HL-60 (cell line): ENCODE results near the gene LRRC30.

Experiments
- DNase-seq, 2 experiments: peaks; one replicate each; pipeline ENCODE4 v3.0.0-alpha.2; 2010 to 2020; ENCODE audit warnings: low read depth in 1 of 2, low spot score in 1 of 2
- H3K27ac ChIP-seq: fragments of 250-450 bp; sonication (Bioruptor Pico); replicated peaks from 2 replicates; pipeline ENCODE4 v1.5.1; 2020; ENCODE audit warnings: mild to moderate bottlenecking, moderate library complexity
- H3K27me3 ChIP-seq: fragments of 250-450 bp; sonication (Bioruptor Pico); 2 replicates; pipeline ENCODE4 v1.5.1; 2021; ENCODE audit warnings: mild to moderate bottlenecking, moderate library complexity; ENCODE audit not compliant: insufficient read depth, poor library complexity, severe bottlenecking
- H3K4me3 ChIP-seq: replicated peaks from 2 replicates; pipeline ENCODE4 v1.5.1; 2011; ENCODE audit warnings: mild to moderate bottlenecking, control low read depth, low read length; ENCODE audit not compliant: insufficient read depth
- CTCF ChIP-seq: IDR thresholded peaks from one replicate; pipeline ENCODE4 v1.5.1; 2011; ENCODE audit warnings: low read length, control low read depth, inconsistent platforms; ENCODE audit not compliant: insufficient read depth
- GABPA ChIP-seq: IDR thresholded peaks from 2 replicates; pipeline ENCODE4 v1.6.1; 2012; ENCODE audit warnings: low read depth
- POLR2AphosphoS5 ChIP-seq: IDR thresholded peaks from 2 replicates; pipeline ENCODE4 v1.6.1; 2012; ENCODE audit warnings: low read depth
- REST ChIP-seq: IDR thresholded peaks from 2 replicates; pipeline ENCODE4 v1.6.1; 2012; ENCODE audit warnings: low read depth; ENCODE audit not compliant: insufficient replicate concordance
- SPI1 ChIP-seq: IDR thresholded peaks from 2 replicates; pipeline ENCODE4 v1.6.1; 2012; ENCODE audit warnings: low read depth, mild to moderate bottlenecking, borderline replicate concordance

The LRRC30 gene

GRCh38 chr18:7255643-7256042 lies 24.8 kb downstream of the LRRC30 start:
- Histone ChIP-seq H3K27ac (no peak overlapping the region), H3K27me3 (peaks cover 2% of the 10 kb centered on the region), H3K4me3 (no peak overlapping the region)
- no peak for DNase-seq
- TF ChIP-seq SPI1, result no peak
- TF ChIP-seq POLR2AphosphoS5, result no peak
- no peak for TF ChIP-seq GABPA
- no peak for TF ChIP-seq CTCF
- no peak for TF ChIP-seq REST

- DNase-seq, result no peak
- Histone ChIP-seq H3K27ac (no peak overlapping the region), H3K27me3 (peaks cover 2% of the 10 kb centered on the region), H3K4me3 (no peak overlapping the region)
- TF ChIP-seq SPI1 (no peak), GABPA (no peak), CTCF (no peak), REST (no peak)
Measured at GRCh38 chr18:7256618-7257425, 25.9 kb downstream of the LRRC30 start.

- H3K27ac ChIP-seq, result no peak overlapping the region
- no peak for DNase-seq
- TF ChIP-seq REST, result no peak
- no peak for TF ChIP-seq CTCF
- no peak for TF ChIP-seq SPI1
- no peak for TF ChIP-seq POLR2AphosphoS5
- no peak for TF ChIP-seq GABPA
- H3K4me3 ChIP-seq, result no peak overlapping the region
- H3K27me3 ChIP-seq, result peaks cover 2% of the 10 kb centered on the region
Measured at GRCh38 chr18:7257426-7257740, 26.5 kb downstream of the LRRC30 start.
